VCaP (cell line): ENCODE measurements around the gene LAP3.

ENCODE experiments used
- H3K27ac ChIP-seq: fragments of 450-650 bp; 2 replicates; pipeline ENCODE4 v1.5.1; 2017
- CTCF ChIP-seq: fragments of 450-650 bp; conservative IDR thresholded peaks from 2 replicates; pipeline ENCODE4 v1.5.1; 2017; ENCODE audit warnings: mild to moderate bottlenecking, moderate library complexity

Gene LAP3

DNA sequence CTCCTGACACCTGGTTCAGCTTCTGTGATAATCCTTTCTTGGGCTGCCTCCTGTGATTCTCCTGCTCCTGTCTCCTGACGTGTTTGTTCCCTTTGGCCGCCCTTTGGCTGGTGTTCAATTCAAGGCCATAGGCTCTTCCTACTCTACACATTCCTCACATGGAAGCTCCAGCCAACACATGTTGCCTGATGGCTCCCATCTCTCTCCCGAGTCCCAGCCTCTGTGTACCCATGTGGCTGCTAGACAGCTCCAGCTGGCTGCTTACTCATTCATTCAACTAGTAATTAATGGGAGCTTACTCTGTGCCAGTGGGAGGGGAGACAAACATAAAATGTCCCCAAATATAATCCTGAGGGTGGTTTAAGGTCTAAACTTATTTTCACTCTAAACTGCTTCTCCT lies 28.2 kb downstream of the LAP3 start:
- TF ChIP-seq CTCF = no peak
- H3K27ac ChIP-seq = no peak overlapping the region

GRCh38 chr4:17613761-17614415 lies 36.9 kb downstream of the LAP3 start:
- peak overlapping the region; percentile 80 for H3K27ac ChIP-seq
- no peak; the same call in 1 of the 2 replicates for TF ChIP-seq CTCF

DNA sequence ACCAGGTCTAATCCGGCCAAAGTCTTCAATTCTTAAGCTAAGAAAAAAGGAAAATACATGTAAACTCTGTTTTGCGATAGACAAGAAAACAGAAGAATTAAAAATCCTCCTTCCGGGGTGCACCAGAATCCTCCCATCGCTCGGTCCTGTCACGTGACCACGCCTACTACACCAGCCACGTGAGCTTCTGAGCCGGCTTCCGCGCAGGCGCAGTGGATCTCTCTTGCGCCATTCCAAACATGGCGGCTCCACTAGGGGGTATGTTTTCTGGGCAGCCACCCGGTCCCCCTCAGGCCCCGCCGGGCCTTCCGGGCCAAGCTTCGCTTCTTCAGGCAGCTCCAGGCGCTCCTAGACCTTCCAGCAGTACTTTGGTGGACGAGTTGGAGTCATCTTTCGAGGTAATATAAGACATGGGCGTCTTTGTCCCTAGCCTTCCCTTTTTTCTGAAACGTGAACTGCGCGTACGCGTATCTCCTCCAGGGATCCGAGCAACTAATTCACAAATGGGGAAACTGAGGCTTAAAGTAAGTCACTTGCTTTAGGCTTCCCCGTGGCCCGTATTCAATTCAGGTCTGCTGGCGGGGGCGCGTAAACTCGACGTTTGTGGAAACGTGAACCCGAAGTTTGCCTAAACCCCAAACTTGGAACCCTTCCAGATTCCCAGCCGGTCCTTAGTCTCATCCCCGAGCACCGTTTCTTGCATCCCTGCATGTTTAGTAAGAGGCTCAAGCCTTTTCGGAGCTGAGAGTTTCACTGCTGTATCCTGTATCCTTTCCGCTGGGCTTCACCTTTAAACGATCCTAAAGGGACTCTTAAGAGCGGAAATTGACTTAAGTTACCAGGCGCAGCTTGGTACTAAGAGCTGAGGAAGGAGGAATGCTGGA lies 37.7 kb downstream of the LAP3 start, which contains the start of gene MED28:
TSS of gene MED28 (plus strand) at position 226 of the 884 bp plus-strand sequence. CDS start at position 240, 14 bp downstream.
- H3K27ac ChIP-seq = peak within 1 kb of the TSS; percentile 80
- TF ChIP-seq CTCF = no peak; the same call in 1 of the 2 replicates

DNA sequence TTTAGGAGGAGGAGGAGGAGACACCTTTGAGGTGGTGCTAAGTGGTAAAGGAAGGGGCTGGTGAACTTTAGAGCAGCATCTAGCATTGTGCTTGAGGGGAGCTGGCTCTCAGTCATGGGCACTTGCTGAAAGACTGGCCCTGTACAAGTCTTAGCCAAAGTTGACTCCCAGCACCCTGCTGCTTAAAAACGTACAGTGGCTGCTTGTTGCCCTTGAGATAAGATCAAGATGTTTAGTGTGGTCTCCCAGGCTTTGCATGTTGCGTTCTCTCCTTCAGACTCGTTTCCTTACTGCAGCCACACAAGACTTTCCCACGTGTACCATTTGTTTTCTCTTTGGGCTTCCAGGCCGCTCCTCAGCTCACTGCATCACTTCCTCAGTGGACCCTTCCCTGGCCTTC lies 39.3 kb downstream of the LAP3 start:
- H3K27ac ChIP-seq = no peak overlapping the region
- no peak for TF ChIP-seq CTCF

DNA sequence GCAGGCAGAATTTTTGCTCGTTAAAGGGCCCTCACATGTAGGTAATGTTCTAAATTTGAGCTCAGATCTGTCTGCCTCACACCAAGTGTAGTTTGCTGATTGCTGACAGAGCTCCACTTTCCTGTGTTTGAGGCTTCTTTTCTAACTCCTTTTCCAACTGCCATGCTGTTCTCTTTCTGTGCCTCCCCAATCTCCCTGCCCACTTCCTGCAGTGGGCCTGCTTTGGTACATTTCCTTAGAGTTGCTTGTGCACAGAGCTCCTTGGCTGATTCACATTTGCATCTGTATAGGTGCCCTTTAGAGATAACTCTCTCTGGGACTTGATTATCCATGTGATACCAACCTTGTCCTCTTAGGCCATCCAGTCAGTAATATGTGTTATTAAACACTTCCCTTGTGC lies 41.9 kb downstream of the LAP3 start:
- no peak for TF ChIP-seq CTCF
- no peak overlapping the region for H3K27ac ChIP-seq

GRCh38 chr4:17619416-17620105 lies 42.6 kb downstream of the LAP3 start:
- no peak for TF ChIP-seq CTCF
- H3K27ac ChIP-seq = no peak overlapping the region

GRCh38 chr4:17623451-17624001 lies 46.5 kb downstream of the LAP3 start:
- no peak for TF ChIP-seq CTCF
- H3K27ac ChIP-seq = no peak overlapping the region
